DND-41 (cell line): ENCODE results near the gene CTRB1.

ENCODE experiments used
- ATAC-seq: fragments of 200-7000 bp; cut with Tn5 transposase; 3 replicates; pipeline ENCODE4 v1.9.1; 2021; ENCODE audit warnings: low read depth; ENCODE audit not compliant: insufficient read depth
- DNase-seq: peaks from one replicate; pipeline ENCODE4 v3.0.0-alpha.2; 2020
- H2AFZ ChIP-seq: 2 replicates; pipeline ENCODE4 v1.6.0; 2012; ENCODE audit warnings: low read depth, low read length
- H3K27ac ChIP-seq: 2 replicates; pipeline ENCODE4 v1.5.1; 2012; ENCODE audit warnings: low read length, inconsistent platforms
- H3K27me3 ChIP-seq: fragments of 200-600 bp; sonication (generic); 2 replicates; pipeline ENCODE4 v1.6.0; 2012; ENCODE audit warnings: low read length, mild to moderate bottlenecking, inconsistent platforms; ENCODE audit not compliant: insufficient read depth, poor library complexity
- H3K36me3 ChIP-seq: 2 replicates; pipeline ENCODE4 v1.5.1; 2012; ENCODE audit warnings: low read length, inconsistent platforms; ENCODE audit not compliant: insufficient read depth
- H3K4me1 ChIP-seq: 2 replicates; pipeline ENCODE4 v1.5.1; 2012; ENCODE audit warnings: mild to moderate bottlenecking, low read length; ENCODE audit not compliant: insufficient read depth
- H3K4me2 ChIP-seq: 2 replicates; pipeline ENCODE4 v1.6.0; 2012; ENCODE audit warnings: mild to moderate bottlenecking, moderate library complexity, low read length, inconsistent platforms; ENCODE audit not compliant: insufficient read depth
- H3K4me3 ChIP-seq, 2 experiments: fragments of 200-600 bp in 1 of 2; shearing (Covaris generic) in 1 of 2; 2 replicates each; pipeline ENCODE4 v1.5.1; 2012 to 2016; ENCODE audit warnings: inconsistent platforms in 2 of 2, low read length in 2 of 2, mild to moderate bottlenecking in 2 of 2, low read depth in 1 of 2, moderate library complexity in 1 of 2
- H3K79me2 ChIP-seq: 2 replicates; pipeline ENCODE4 v1.6.0; 2012; ENCODE audit warnings: low read length, inconsistent platforms; ENCODE audit not compliant: insufficient read depth
- H3K9ac ChIP-seq: 2 replicates; pipeline ENCODE4 v1.6.0; 2012; ENCODE audit warnings: low read depth, mild to moderate bottlenecking, inconsistent platforms, low read length, moderate library complexity
- H3K9me3 ChIP-seq: 2 replicates; pipeline ENCODE4 v1.5.1; 2012; ENCODE audit warnings: low read length, moderate library complexity, mild to moderate bottlenecking, inconsistent platforms; ENCODE audit not compliant: insufficient read depth, severe bottlenecking
- H4K20me1 ChIP-seq: 2 replicates; pipeline ENCODE4 v1.6.0; 2012; ENCODE audit warnings: low read length; ENCODE audit not compliant: insufficient read depth
- CTCF ChIP-seq: IDR thresholded peaks from 2 replicates; pipeline ENCODE4 v1.5.1; 2012; ENCODE audit warnings: borderline replicate concordance, low read length, moderate library complexity, mild to moderate bottlenecking; ENCODE audit not compliant: poor library complexity, severe bottlenecking; ENCODE audit errors: extremely low read depth
- EZH2 ChIP-seq: IDR thresholded peaks from 3 replicates; pipeline ENCODE4 v1.6.1; 2012; ENCODE audit warnings: borderline replicate concordance, low read depth, mild to moderate bottlenecking, moderate library complexity, low read length, inconsistent platforms; ENCODE audit not compliant: severe bottlenecking

CTRB1 gene

GRCh38 chr16:75261590-75262078, 42.8 kb downstream of the CTRB1 start:
- Histone ChIP-seq H3K9me3 (no peaks in the 10 kb centered on the region), H3K4me3 (no peak overlapping the region), H3K9ac (no peak overlapping the region), H3K27ac (no peak overlapping the region), H3K36me3 (no peaks in the 10 kb centered on the region), H3K4me1 (no peaks in the 10 kb centered on the region), H3K27me3 (no peaks in the 10 kb centered on the region), H3K4me2 (no peak overlapping the region), H3K79me2 (no peaks in the 10 kb centered on the region), H4K20me1 (peaks cover 30% of the 10 kb centered on the region), H2AFZ (no peak overlapping the region)
- DNase-seq (no peak), ATAC-seq (no peak)
- TF ChIP-seq EZH2 (no peak), CTCF (no peak)

- H3K9me3 ChIP-seq = no peaks in the 10 kb centered on the region
- no peak; the same call in 2 of the 3 replicates for ATAC-seq
- no peak for DNase-seq
- H3K4me1 ChIP-seq = no peaks in the 10 kb centered on the region
- H3K4me3 ChIP-seq = no peak overlapping the region
- no peak for TF ChIP-seq CTCF
- no peak for TF ChIP-seq EZH2
- peaks cover 30% of the 10 kb centered on the region for H4K20me1 ChIP-seq
- no peaks in the 10 kb centered on the region for H3K36me3 ChIP-seq
- no peak overlapping the region for H3K9ac ChIP-seq
- H2AFZ ChIP-seq = no peak overlapping the region
- H3K4me2 ChIP-seq = no peak overlapping the region
- no peaks in the 10 kb centered on the region for H3K79me2 ChIP-seq
- no peaks in the 10 kb centered on the region for H3K27me3 ChIP-seq
- H3K27ac ChIP-seq = no peak overlapping the region
Observed at GRCh38 chr16:75262104-75262799, 43.5 kb downstream of the CTRB1 start.

GRCh38 chr16:75262800-75263127, 44.0 kb downstream of the CTRB1 start:
- Histone ChIP-seq H3K79me2 (no peaks in the 10 kb centered on the region), H3K4me2 (no peak overlapping the region), H3K36me3 (no peaks in the 10 kb centered on the region), H3K9ac (no peak overlapping the region), H3K9me3 (no peaks in the 10 kb centered on the region), H2AFZ (no peak overlapping the region), H3K27me3 (no peaks in the 10 kb centered on the region), H3K4me1 (no peaks in the 10 kb centered on the region), H3K27ac (no peak overlapping the region), H4K20me1 (peaks cover 32% of the 10 kb centered on the region), H3K4me3 (no peak overlapping the region)
- no peak for TF ChIP-seq CTCF
- no peak for TF ChIP-seq EZH2
- ATAC-seq = no peak
- no peak for DNase-seq
